Activated CD4-positive, alpha-beta memory T cell treated with anti-CD3 and anti-CD28 coated beads for 36 hours (primary cell): Measurements from ENCODE around the gene CRACDL. TPM values are rescaled to one million over a fixed set of nuclear protein-coding genes. Genes with fewer than 3 reads are reported as not detected.
"Not testable (repeated sequence)": the region's sequence is repeated elsewhere in the genome, so short reads cannot be mapped to it uniquely, and the experiment has no call there.

ENCODE experiments used
- CTCF ChIA-PET: fragments of 350-600 bp; sonication (Branson Sonifier 250); formaldehyde crosslinking; loops from one replicate; lab custom pipeline; 2021; ENCODE audit warnings: antibody characterized with exemption, inconsistent platforms; lab: Charles Lee
- POLR2A ChIA-PET: fragments of 350-600 bp; sonication (Branson Sonifier 250); formaldehyde crosslinking; loops from one replicate; lab custom pipeline; 2021; ENCODE audit warnings: antibody characterized with exemption; lab: Charles Lee
- DNase-seq: peaks from one replicate; pipeline ENCODE4 v3.0.0-alpha.2; 2020
- H3K27ac Mint-ChIP-seq: one replicate; pipeline ENCODE4 v1.8.0; 2021; ENCODE audit warnings: mixed read lengths
- H3K27me3 Mint-ChIP-seq: one replicate; pipeline ENCODE4 v1.8.0; 2021; ENCODE audit warnings: mixed read lengths
- H3K36me3 Mint-ChIP-seq: one replicate; pipeline ENCODE4 v1.8.0; 2021; ENCODE audit warnings: mixed read lengths
- H3K4me1 Mint-ChIP-seq: one replicate; pipeline ENCODE4 v1.8.0; 2021; ENCODE audit warnings: low read depth, mixed read lengths
- H3K4me3 Mint-ChIP-seq: one replicate; pipeline ENCODE4 v1.8.0; 2021; ENCODE audit warnings: mild to moderate bottlenecking, mixed read lengths
- H3K9me3 Mint-ChIP-seq: one replicate; pipeline ENCODE4 v1.8.0; 2021; ENCODE audit warnings: mixed read lengths
- intact Hi-C: fragments of 100-400 bp; cut with micrococcal nuclease; formaldehyde crosslinking; loops from one replicate; pipeline ENCODE4 v1.15.1; 2023
- total RNA-seq, 2 experiments: library from RNA; stranded (reverse); gene quantifications; one replicate each; pipeline ENCODE4 v1.2.3, GENCODE V29; 2021

The CRACDL gene
- total RNA-seq, 2 experiments from 2014 or later, result 0.12 to 0.31 TPM

DNA sequence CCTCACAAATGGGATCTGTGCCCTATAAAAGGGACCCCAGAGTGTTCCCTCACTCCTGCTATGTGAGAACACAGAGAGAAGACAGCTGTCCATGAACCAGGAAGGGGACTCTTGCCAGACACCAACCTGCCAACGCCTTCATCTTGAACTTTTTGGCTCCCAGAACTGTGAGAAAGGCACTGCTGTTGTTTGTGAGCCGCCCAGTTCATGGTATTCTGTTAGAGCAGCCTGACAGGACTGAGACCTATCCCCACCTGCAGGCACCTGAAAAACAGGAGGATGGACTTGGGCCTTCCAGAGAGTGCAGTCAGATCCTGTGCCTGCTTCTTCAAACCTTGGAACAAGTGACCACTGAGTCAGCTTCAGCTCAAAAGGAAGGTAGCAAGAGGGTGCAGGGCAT is 51.4 kb downstream of the CRACDL start:
- Mint-ChIP-seq H3K4me3 (no peak overlapping the region), H3K9me3 (peaks cover 25% of the 10 kb centered on the region), H3K27me3 (peaks cover 9% of the 10 kb centered on the region), H3K4me1 (no peaks in the 10 kb centered on the region), H3K36me3 (peaks cover 19% of the 10 kb centered on the region), H3K27ac (no peak overlapping the region)
- intact Hi-C loops, result no loop called here
- ChIA-PET POLR2A (no interaction called here), CTCF (no interaction called here)
- DNase-seq, result no peak

DNA sequence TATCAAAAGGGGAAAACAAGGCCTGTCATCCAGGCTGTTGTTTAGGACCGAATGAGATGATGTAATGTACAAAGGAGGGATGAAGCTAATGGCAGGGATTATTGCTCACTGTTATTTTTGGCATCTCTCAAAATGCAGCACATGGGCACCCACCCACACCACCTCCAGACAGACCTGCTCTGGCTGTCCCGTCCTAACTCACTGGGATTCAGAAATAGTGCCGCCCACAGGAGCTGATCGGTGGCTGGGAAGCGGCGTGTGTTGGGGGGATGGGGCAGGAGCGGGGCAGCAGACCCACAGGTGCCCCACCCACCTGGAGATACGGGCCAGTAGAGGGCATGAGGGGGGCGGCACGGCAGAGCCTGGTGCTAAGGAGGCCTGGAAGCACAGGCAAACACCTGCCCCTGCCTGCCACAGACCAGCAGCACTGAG is 52.2 kb downstream of the CRACDL start:
- ChIA-PET CTCF (no interaction called here), POLR2A (no interaction called here)
- Mint-ChIP-seq H3K4me3 (no peak overlapping the region), H3K27ac (no peak overlapping the region), H3K9me3 (peaks cover 25% of the 10 kb centered on the region), H3K36me3 (peaks cover 19% of the 10 kb centered on the region), H3K4me1 (no peaks in the 10 kb centered on the region), H3K27me3 (peaks cover 10% of the 10 kb centered on the region)
- intact Hi-C loops, result no loop called here
- DNase-seq, result no peak

DNA sequence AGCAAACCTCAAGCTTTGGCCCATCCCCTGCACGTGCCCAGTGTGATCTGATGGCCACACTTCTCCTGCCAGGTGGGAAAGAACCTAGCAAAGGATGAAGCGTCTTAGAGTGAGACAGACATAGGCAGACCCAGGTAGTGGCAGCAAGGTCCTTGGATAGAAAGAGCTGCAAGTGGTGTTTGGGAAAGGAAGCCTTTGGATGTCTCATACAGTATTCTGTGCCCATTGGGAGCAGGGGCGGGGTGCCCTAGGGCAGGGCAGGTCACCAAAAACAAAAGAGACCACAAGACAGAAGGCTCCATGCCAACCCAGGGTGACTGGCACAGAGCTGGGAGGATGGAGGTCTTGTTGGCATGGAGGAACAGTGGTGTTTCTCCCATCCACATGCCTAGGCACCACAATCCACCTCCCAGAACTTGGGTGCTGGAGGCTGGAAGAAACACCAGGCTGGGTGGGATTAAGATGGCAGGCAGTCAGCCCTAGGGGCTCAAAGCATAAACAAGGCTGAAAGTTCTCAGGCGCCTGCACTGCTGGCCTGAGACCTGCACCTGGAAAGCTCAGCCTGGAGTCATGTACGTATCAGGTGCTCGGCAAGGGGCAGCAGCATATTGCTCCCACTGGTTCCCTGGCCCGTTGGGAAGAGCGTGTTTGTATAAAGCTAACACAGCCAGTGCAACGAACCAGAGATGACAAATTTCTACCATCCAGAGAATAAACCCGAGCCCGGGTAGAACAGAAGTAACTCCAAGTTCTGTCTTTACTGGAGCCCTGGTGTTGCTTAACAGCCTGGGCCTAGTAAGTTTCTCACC is 52.9 kb downstream of the CRACDL start:
- Mint-ChIP-seq H3K36me3 (peaks cover 17% of the 10 kb centered on the region), H3K27me3 (peaks cover 8% of the 10 kb centered on the region), H3K4me3 (no peak overlapping the region), H3K4me1 (no peaks in the 10 kb centered on the region), H3K9me3 (peaks cover 23% of the 10 kb centered on the region), H3K27ac (no peak overlapping the region)
- intact Hi-C loops, result no loop called here
- ChIA-PET CTCF (no interaction called here), POLR2A (no interaction called here)
- no peak for DNase-seq

DNA sequence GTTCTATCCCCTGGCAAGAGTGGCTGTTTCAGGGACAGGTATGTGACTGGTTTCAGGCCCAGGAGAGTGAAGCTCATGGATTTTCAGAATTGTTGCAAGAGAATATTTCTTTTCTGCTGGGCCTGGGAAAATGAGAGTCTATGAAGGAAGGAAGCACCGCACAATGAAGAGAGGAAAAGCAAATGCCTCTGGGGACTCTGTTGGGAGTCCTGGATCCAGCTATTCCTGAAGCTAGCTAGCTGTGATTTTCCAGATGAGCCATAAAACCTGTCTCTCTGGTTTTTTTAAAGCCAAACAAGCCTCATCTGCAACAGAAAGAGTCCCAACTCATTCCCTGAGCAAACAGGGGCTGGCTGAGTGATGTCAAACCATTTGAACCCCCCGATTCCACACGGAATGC is 53.7 kb downstream of the CRACDL start:
- Mint-ChIP-seq H3K27me3 (peaks cover 6% of the 10 kb centered on the region), H3K4me3 (no peak overlapping the region), H3K4me1 (no peaks in the 10 kb centered on the region), H3K27ac (no peak overlapping the region), H3K36me3 (peaks cover 17% of the 10 kb centered on the region), H3K9me3 (peaks cover 20% of the 10 kb centered on the region)
- ChIA-PET POLR2A (no interaction called here), CTCF (interaction anchor here (0.6 kb wide), 1 partner anchor 222 kb away, joined by 3 read pairs; no protein-coding TSS in a partner anchor)
- intact Hi-C loops, result no loop called here
- DNase-seq, result no peak

DNA sequence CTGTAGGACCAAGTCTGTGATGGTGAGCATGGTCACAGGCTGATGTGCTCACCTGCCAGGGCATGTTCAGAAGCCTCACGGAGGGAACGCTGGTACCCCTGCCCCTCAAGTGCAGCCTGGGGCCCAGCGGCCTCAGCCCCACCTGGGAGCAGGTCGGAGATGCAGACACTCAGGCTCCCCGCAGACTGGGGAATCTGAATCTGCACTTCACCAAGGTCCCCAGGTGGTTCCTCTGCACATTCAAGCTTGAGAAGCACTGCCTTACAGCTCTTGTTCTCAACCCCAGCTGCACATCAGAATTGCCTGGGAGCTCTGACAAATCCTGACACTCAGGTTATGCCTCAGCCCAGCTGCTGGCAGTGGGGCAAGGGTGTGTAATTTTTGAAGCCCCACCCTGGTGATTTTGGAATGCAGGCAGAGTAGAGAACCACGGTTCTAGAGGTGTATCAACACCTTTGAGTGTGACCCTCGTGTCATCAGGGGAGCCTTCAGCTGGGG is 54.8 kb downstream of the CRACDL start:
- H3K4me1 Mint-ChIP-seq, result no peaks in the 10 kb centered on the region
- ChIA-PET POLR2A (no interaction called here), CTCF (interaction anchor here (1.0 kb wide), 1 partner anchor 232 kb away, joined by 3 read pairs; no protein-coding TSS in a partner anchor)
- intact Hi-C loops, result no loop called here
- H3K36me3 Mint-ChIP-seq, result peaks cover 11% of the 10 kb centered on the region
- peaks cover 12% of the 10 kb centered on the region for H3K9me3 Mint-ChIP-seq
- no peak overlapping the region for H3K27ac Mint-ChIP-seq
- no peak overlapping the region for H3K4me3 Mint-ChIP-seq
- DNase-seq, result no peak
- H3K27me3 Mint-ChIP-seq, result peaks cover 4% of the 10 kb centered on the region

DNA sequence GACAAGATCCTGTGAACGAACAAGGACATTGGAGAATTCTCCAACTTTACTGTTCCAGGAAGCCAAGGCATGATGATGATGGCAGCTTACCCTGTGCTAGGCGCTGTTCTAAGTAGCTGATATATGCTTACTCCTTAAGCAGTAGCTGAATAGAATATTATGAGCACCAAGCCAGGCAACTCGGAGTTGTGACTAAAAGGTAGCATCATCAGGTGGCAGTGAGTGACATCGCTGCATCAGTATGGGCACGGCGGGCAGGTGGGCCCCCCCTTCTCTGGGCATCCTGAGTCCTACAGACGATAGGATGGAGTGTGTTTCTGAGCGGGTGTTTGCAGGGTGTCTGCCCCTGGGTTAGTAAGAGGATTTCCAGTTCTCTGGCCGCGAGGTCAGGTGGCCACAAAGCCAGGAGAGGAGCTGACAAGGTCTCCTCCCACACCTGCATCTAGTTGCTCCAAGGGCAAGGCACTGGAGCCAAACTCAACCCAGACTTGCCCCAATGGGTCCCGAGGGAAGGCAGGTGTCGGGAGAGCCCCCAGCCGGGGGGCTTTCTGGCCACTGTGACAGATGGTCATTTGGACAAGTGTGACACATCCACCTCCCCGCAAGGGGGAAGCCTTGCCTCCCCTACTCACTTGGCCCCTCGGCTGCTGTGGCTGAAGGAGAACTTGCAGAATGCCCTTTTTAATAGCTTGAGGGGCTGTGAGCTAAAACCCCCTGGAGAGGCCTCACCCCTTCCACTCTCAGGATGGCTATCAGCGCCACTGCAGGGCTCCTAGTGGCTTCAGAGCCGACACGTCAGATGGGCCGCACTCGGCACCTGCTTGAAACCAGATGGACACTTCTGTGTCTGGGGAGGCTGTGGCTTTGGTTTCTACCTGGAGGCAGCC is 55.5 kb downstream of the CRACDL start:
- H3K4me3 Mint-ChIP-seq, result no peak overlapping the region
- ChIA-PET POLR2A (no interaction called here), CTCF (interaction anchor here (0.9 to 1.0 kb wide), 2 partner anchors 30 to 231 kb away, joined by 3 read pairs; no protein-coding TSS in a partner anchor)
- H3K36me3 Mint-ChIP-seq, result peaks cover 5% of the 10 kb centered on the region
- peaks cover 5% of the 10 kb centered on the region for H3K9me3 Mint-ChIP-seq
- H3K27ac Mint-ChIP-seq, result no peak overlapping the region
- intact Hi-C loops, result no loop called here
- DNase-seq, result no peak
- H3K4me1 Mint-ChIP-seq, result no peaks in the 10 kb centered on the region
- H3K27me3 Mint-ChIP-seq, result peaks cover 4% of the 10 kb centered on the region

DNA sequence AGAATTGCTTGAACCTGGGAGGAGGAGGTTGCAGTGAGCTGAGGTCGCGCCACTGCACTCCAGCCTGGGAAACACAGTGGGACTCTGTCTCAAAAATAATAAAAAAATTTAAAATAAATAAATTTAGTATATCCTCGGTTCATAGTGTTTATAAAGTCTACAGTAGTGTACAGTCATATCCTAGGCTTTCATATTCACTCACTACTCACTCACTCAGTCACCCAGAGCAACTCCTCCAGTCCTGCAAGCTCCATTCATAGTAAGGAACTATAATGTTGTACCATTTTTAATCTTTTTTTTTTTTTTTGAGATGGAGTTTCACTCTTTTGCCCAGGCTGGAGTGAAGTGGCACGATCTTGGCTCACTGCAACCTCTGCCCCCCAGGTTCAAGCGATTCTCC is 58.4 kb downstream of the CRACDL start:
- H3K27me3 Mint-ChIP-seq, POLR2A ChIA-PET, H3K4me3 Mint-ChIP-seq, CTCF ChIA-PET, DNase-seq, H3K36me3 Mint-ChIP-seq, H3K9me3 Mint-ChIP-seq, intact Hi-C loops, H3K27ac Mint-ChIP-seq, H3K4me1 Mint-ChIP-seq: not testable (repeated sequence)

DNA sequence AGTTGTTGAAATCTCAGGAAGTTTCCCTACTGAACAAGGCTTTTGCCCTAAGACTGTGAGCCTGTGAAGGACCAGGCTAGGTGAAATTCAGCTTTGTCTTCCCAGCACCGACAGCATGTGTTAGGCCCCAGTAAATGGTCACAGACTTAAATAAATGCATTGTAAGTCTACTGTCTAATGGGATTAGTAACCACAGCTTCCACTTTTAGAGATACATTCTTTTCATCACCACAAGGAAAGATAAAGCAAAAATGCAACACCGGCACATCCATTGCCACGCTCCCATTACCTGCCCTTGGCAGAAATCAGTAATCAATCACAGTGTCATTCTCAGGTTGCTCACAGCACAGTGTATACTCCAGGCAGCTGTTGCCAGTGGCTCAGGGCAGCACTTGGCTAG is 59.3 kb downstream of the CRACDL start:
- no peaks in the 10 kb centered on the region for H3K9me3 Mint-ChIP-seq
- H3K27ac Mint-ChIP-seq, result no peak overlapping the region
- no peak overlapping the region for H3K4me3 Mint-ChIP-seq
- no peak for DNase-seq
- ChIA-PET CTCF (no interaction called here), POLR2A (no interaction called here)
- H3K27me3 Mint-ChIP-seq, result peaks cover 1% of the 10 kb centered on the region
- intact Hi-C loops, result no loop called here
- H3K36me3 Mint-ChIP-seq, result no peaks in the 10 kb centered on the region
- no peaks in the 10 kb centered on the region for H3K4me1 Mint-ChIP-seq

DNA sequence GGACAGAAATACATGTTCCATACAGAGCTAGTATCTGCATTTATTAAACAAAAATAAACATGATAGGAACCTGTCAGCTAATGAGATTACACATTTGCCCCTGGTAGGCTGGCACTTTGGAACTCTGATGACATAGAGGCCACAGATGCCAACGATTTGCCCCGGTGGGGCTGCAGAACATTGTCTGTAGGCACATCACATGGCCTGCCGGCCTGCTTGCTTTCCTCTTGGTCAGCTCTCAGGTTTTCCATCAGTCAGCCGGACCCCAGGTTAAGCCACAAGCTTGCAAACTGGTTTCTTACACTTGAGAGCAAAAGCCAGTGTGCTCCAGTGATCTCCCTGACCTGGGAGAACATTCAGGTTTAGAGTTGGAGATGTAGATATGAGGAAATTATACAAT is 60.3 kb downstream of the CRACDL start:
- POLR2A ChIA-PET, result no interaction called here
- H3K27me3 Mint-ChIP-seq, result peaks cover 1% of the 10 kb centered on the region
- intact Hi-C loops, result no loop called here

DNA sequence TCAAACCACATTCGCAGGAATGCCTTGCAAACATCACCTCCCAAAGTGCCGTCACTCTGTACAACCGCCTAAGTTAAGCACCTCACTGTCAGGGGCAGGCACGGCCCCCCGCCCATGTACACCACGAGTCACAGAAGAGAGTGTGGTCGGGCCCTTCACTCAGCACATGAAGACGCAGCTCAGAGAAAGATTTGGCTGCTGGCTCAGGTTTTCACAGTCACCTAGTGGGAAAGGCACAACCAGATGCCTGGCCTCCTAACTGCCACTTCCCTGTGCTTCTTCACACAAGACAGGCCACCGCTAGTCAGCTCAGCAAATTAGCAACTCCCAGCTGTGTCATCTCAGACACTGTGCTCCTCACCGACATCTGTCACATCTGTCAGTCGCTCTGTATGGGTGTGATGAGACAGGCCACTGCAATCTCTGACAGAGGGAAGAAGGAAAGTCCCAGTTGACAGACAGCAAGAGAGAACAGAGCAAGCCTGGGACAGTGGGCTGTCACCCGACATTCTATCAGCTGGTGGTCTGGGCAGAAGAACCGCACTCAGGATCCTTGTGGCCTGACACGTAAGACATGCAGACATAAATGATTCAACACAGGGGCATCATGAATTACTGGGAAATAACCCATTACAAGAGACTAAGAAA is 60.8 kb downstream of the CRACDL start:
- Mint-ChIP-seq H3K4me3 (no peak overlapping the region), H3K27ac (no peak overlapping the region), H3K36me3 (no peaks in the 10 kb centered on the region), H3K4me1 (no peaks in the 10 kb centered on the region), H3K27me3 (peaks cover 1% of the 10 kb centered on the region), H3K9me3 (no peaks in the 10 kb centered on the region)
- ChIA-PET POLR2A (no interaction called here), CTCF (no interaction called here)
- no peak for DNase-seq
- intact Hi-C loops, result no loop called here

More for the DNA sequence above, 60.3 kb downstream of the CRACDL start:
- H3K27ac Mint-ChIP-seq, result no peak overlapping the region
- H3K4me3 Mint-ChIP-seq, result no peak overlapping the region
- no peaks in the 10 kb centered on the region for H3K9me3 Mint-ChIP-seq
- CTCF ChIA-PET, result no interaction called here
- H3K36me3 Mint-ChIP-seq, result no peaks in the 10 kb centered on the region
- no peak for DNase-seq
- no peaks in the 10 kb centered on the region for H3K4me1 Mint-ChIP-seq

DNA sequence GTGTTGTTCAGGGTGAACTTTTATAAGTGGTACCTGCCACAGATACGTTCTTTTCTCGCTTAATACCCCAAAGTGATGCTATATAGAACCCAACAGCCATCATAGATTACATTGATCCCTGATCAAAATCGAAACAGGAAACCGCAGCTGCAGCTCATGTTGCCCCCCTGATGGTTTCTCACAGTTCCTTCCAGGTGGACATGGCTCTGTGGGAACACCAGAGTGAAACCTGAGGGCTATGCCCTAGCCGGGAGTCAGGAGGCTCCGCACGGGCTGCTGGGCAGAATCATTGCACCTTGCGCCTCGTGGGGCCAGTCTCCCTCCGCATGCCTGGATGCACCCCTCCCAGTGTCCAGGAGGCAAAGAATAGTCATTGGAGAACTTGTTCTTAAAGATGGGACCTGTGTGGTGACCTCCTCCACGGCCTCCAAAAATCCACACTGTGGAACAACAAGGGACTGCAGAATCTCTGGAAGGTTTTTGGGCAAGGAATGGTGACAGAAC is 61.8 kb downstream of the CRACDL start:
- peaks cover 1% of the 10 kb centered on the region for H3K27me3 Mint-ChIP-seq
- no peaks in the 10 kb centered on the region for H3K9me3 Mint-ChIP-seq
- no peak overlapping the region for H3K4me3 Mint-ChIP-seq
- CTCF ChIA-PET, result no interaction called here
- H3K27ac Mint-ChIP-seq, result no peak overlapping the region
- intact Hi-C loops, result no loop called here
- POLR2A ChIA-PET, result no interaction called here
- H3K4me1 Mint-ChIP-seq, result peaks cover 4% of the 10 kb centered on the region
- no peaks in the 10 kb centered on the region for H3K36me3 Mint-ChIP-seq
- DNase-seq, result no peak

DNA sequence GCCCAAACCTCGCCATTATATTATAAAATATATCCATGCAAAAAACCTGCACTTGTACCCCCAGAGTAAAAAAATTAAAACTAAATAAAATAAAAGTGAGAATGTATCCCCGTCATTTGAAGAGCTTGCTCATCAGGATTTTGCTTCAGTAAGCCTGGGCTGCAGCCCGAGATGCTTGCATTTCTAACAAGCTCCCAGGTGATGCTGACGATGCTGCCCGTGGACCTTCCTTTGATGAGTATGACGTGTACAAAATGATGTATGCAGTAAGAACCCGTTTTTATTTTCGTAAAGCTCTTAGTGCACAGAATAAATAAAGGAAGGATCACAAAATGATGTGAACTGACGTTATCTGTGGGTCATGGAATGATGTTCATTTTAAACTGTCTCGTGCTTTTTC is 63.5 kb downstream of the CRACDL start:
- intact Hi-C loops, result no loop called here
- Mint-ChIP-seq H3K4me1 (peaks cover 7% of the 10 kb centered on the region), H3K9me3 (no peaks in the 10 kb centered on the region), H3K27ac (no peak overlapping the region), H3K36me3 (no peaks in the 10 kb centered on the region), H3K4me3 (no peak overlapping the region), H3K27me3 (no peaks in the 10 kb centered on the region)
- DNase-seq, result no peak
- CTCF ChIA-PET, result interaction anchor here (0.5 kb wide), 1 partner anchor 1706 kb away, joined by 4 read pairs; no protein-coding TSS in a partner anchor
- POLR2A ChIA-PET, result no interaction called here
